Urothelium cell line (cell line): ENCODE results near the gene ASRGL1.
A peak's percentile ranks its signal among the peaks of the same experiment; 100 is the strongest.

ENCODE experiments used
- DNase-seq: peaks from one replicate; pipeline ENCODE4 v3.0.0; 2011; ENCODE audit warnings: low spot score, mixed read lengths
- FAIRE-seq: peaks from 2 replicates; lab custom pipeline; 2011; peaks lifted over from hg19 to GRCh38; lab: Jason Lieb, UNC

The ASRGL1 gene

DNA sequence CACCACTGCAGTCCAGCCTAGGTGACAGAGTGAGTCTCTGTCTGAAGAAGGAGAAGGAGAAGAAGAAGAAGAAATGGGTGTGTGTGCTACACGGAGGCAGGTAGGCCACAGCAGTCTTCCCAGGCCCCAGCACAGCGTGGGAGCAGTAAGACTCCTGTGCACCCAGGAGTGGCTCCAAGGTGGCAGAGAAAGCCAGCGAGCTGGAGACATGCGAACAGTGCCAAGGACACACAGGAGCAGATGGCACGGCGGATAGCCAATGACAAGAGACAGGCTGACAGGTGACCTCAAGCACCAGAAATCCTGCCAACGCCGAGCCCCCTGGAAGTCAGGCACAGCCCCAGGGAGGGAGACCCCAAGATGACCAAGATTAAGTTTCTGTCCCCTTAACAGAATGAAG lies 72.6 kb downstream of the ASRGL1 start:
- DNase-seq (no peak), FAIRE-seq (no peak)

DNA sequence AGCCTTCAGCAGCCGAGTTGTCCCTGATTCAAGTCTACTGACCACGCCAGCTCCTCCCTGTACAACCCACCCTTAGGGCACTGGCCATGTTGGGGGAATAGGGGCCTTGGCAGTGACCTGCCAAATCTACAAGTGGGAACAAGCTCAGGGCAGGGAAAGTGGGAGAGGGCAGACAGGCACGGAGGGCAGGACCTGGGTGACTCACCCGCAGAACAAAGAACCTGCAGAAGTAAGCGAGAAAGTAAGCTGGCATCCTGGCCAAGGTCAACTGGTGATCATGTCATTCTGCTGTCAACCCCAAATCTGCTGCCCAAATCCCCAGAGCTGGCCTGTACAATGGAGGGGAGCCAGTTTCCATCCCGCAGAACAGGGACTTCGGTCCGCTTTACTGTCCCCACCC lies 73.7 kb downstream of the ASRGL1 start:
- DNase-seq (peak; percentile 44), FAIRE-seq (no peak)

DNA sequence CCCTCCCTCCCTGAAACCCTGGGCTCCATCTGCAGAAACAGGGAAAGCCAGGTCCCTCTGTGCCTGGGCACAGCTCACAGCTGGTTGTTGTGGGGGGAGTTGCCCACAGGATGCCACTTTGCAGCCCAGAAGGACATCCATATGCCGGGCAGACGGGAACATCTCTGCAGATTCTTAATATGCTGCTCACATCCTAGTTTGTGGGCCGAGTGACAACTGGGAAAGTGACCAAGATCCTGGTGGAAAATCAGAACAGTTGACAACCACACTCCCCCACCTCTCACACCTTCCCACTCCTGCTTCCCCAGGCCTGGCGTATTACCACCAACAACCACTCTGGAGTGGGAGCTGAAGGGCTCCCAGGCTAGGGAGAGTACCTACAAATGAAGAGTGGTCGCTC lies 74.3 kb downstream of the ASRGL1 start:
- no peak for DNase-seq
- no peak for FAIRE-seq

GRCh38 chr11:62413060-62413696 lies 75.9 kb downstream of the ASRGL1 start:
- FAIRE-seq (no peak), DNase-seq (no peak)

DNA sequence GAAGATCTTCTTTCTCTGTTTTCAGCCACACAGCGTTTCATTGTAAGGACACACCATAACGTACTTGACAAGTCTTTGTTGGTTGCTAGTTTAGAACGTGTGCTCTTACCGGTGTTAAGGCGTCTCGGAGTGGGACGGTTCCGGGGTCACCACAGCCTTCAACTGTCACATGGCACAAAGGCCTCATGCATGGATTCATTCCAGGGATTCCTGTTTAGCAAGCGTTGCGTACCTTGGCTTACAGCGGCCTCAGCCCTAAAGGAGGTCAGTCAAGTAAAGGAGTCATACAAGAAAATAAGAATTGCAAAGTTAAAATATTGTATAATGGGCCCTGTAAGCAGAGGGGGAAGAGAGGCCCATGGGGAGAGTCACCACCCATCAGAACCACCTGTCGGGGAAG lies 79.3 kb downstream of the ASRGL1 start:
- DNase-seq (no peak), FAIRE-seq (no peak)

DNA sequence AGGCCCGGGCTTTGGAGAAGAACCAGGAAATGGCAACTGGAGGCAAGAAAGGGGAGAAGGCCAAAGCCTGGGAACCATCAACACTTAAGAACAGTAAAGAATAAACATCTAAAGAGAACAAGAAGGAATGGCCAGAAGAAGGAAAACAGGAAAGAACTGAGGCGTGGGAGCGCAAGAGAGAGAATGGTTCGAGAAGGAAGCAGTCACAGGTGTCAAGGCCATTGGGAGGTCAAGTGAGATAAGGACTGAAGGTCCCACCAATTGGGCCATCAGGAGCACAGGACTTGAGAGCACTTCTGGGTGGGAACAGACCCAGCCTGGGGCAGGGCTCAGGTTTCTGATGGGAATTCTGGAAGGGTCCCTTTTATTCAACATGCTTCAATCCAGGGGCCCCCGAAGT lies 80.9 kb downstream of the ASRGL1 start:
- DNase-seq = no peak
- no peak for FAIRE-seq

- no peak for FAIRE-seq
- DNase-seq = no peak
Measured at GRCh38 chr11:62418733-62419132, 81.5 kb downstream of the ASRGL1 start, which contains the start of gene SCGB1A1. Gene SCGB1A1 (plus strand): TSS chr11:62419033. CDS start chr11:62419096, 63 bp downstream.

DNA sequence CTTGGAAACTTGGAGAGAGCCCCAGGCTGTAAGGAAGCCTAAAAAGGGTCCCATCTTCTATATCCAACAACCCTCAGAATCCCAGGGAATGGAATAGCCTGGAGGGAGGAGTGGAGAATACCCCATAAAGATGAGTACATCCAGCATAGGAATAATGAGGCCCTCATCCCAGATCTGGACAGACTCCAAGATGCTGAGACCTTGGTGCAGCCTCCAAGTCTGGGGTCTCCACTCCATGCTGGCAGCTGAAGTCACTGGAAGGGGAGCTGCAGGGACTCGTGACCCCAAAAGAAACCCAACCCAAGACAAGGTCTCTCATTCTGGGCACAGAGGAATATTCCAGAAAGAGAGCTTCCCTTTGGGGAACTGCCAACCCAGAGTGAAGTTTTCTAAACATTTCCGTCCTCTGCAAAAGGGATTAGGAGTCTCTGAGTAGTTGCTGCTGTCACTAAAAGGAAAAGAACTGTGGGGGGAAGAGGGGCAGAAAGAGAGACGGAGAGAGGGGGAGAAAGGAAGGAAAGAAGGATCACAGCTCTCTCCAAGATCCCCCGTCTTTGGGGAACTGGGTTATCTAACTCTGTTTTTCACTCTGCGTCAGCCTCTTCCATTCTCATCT lies 82.2 kb downstream of the ASRGL1 start:
- FAIRE-seq = no peak
- no peak for DNase-seq

- no peak for DNase-seq
- no peak for FAIRE-seq
Measured at GRCh38 chr11:62419943-62420342, 82.7 kb downstream of the ASRGL1 start.

- no peak for FAIRE-seq
Measured at GRCh38 chr11:62420882-62421281, 83.6 kb downstream of the ASRGL1 start.

DNA sequence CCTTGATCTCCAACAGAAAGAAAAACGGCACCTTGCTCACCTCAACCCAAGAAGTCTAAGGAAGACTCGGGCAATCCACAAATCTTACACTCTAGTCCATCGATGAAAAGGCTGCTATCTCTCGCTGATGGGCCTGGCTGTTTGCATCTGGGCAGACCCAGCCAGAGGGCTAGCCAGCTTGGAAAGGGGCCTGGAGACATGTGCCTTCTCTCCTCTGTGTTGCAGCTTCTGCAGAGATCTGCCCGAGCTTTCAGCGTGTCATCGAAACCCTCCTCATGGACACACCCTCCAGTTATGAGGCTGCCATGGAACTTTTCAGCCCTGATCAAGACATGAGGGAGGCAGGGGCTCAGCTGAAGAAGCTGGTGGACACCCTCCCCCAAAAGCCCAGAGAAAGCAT lies 84.7 kb downstream of the ASRGL1 start:
- no peak for DNase-seq
- FAIRE-seq = no peak

More at GRCh38 chr11:62420882-62421281, 83.6 kb downstream of the ASRGL1 start:
- no peak for DNase-seq

DNA sequence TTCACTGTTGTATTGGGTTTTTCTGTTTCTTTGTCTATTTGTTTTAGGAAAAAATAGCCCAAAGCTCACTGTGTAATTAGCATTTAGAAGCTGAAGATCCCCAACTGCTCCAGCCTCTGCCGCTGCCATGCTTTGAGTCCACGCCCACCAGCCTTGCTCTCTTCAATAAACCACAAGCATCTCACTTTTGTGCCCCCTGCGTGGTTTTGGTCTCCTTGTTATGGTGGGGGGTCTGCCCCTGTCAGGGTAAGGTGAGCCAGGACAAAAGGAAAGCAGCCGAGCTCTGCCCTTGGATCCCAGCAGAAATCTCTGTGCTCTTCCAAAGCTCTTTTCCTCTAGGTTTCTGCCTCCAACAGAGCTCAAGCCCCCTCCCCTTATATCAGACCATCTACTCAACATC lies 85.8 kb downstream of the ASRGL1 start:
- DNase-seq = no peak
- FAIRE-seq = no peak

GRCh38 chr11:62427630-62428233 lies 90.5 kb downstream of the ASRGL1 start:
- FAIRE-seq = no peak

GRCh38 chr11:62428871-62429560 lies 91.8 kb downstream of the ASRGL1 start:
- FAIRE-seq (no peak), DNase-seq (no peak)

More at GRCh38 chr11:62427630-62428233, 90.5 kb downstream of the ASRGL1 start:
- peak; percentile 38 for DNase-seq

DNA sequence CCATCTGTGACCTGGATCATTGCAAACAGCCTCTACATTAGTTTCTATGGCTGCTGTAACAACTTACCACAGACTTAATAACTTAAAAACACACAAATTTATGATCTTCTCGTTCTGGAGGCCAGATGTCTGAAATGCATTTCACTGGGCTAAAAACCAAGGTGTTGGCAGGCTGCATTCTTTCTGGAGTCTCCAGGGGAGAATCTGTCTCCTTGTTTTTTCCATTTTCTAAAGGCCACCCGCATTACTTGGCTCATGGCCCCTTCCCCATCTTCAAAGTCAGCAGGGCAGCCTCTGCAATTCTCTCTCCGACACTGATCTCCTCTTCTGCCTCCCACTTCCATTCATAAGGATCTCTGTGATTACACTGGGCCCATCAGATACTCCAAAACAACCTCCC lies 93.2 kb downstream of the ASRGL1 start:
- FAIRE-seq (no peak), DNase-seq (no peak)

DNA sequence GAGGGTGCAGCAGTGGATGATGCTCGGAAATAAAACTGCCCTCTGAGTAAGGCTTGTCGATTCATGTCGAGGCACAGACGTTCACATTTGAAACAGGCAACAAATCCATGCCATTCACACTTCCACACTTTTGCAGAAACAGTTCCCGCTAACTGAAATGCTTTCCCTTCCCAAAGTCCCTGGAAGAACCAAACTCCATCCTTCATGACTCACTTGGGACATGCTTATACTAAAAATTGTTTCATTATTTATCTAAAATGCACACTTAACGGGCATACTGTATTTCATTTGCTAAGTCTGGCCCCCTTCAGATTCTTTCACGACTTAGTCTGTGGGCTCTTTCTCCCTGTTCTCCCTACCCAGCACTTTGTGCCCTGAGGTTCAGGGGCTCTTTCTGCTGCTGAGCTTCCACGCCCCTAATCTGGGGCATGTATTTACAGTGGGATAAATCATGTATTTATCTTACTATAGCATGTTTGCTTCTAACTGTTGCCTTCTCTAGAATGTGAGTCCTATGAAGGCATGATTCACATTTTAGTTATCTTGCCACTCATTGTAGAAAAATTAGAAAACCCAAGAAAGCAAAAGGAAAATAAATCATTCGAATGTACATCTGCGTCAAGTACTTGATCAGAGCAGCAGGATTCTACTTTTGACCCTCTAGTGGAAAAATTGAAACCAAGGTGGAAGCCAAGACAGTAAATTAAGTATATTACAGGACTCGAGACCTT lies 94.1 kb downstream of the ASRGL1 start:
- DNase-seq = no peak
- no peak for FAIRE-seq

- DNase-seq (no peak), FAIRE-seq (no peak)
Measured at GRCh38 chr11:62432695-62433094, 95.4 kb downstream of the ASRGL1 start.

DNA sequence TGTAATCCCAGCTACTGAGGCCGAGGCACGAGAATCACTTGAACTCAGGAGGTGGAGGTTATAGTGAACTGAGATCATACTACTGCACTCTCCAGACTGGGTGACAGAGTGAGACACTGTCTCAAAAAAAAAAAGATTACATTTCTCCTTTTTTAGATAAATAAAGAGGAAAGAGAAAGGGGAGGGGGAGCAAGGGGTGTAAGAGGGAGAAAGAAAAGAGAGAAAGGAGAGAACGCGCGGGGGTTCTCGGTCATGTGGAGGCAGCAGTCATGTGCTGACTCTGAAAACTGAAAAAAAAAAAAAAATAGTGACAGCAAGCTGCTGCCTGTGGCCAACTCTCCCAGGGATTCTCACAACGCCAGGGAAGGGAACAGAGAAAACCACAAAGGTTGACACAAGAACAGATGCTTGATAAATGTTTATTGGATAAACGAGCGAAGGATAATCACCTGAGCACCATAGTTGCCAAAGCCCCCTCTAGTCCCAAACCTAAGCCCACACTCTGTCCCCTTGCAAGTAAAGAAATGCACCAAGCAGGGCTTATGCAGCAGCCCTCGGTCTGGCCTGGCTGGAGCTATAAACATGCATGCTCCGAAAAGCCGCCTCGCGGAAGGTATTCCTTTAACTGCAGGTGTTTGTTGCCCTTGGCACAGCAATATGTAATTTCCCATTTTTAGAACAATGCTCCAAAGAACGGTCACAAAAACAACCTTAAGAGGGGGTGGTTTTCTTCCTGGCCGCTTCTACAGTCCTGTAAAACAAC lies 96.1 kb downstream of the ASRGL1 start:
- no peak for DNase-seq
- FAIRE-seq = no peak

DNA sequence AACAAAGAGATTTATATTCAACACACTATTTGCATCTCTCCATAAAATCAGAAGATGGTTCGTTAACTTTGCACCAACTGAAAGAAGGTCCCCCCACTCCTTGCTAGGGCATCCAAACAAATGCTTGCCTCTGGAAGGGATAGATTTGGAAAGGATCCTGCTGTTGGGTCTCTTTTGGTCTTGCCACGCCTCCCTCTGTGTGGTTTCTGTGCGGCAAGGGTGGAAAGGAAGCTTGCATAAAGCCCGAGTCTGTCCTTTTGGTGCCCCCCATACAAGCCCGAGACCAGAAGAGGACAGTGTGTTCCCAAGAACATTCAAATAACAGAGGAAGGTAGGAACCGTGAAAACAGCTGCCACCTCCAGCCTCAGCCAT lies 96.6 kb downstream of the ASRGL1 start:
- FAIRE-seq (no peak), DNase-seq (no peak)
